Neural progenitor cell (in vitro differentiated cells): ENCODE measurements around the gene ARL15. TPM values are rescaled to one million over a fixed set of nuclear protein-coding genes. Genes with fewer than 3 reads are reported as not detected.

Source experiments
- DNase-seq: peaks from one replicate; pipeline ENCODE4 v3.0.0-alpha.2; 2016; ENCODE audit warnings: low spot score
- H2AFZ ChIP-seq: fragments of 200-600 bp; sonication (generic); replicated peaks from 2 replicates; pipeline ENCODE4 v1.6.1; 2016; ENCODE audit warnings: antibody characterized with exemption
- H3F3A ChIP-seq: fragments of 200-600 bp; sonication (generic); 2 replicates; pipeline ENCODE4 v1.6.1; 2016; ENCODE audit warnings: antibody characterized with exemption, low read depth
- H3K27ac ChIP-seq: fragments of 200-600 bp; sonication (generic); 2 replicates; pipeline ENCODE4 v1.5.1; 2016; ENCODE audit warnings: mild to moderate bottlenecking
- H3K27me3 ChIP-seq: fragments of 200-600 bp; sonication (generic); 2 replicates; pipeline ENCODE4 v1.6.1; 2016; ENCODE audit warnings: mild to moderate bottlenecking, moderate library complexity
- H3K36me3 ChIP-seq: fragments of 200-600 bp; sonication (generic); 2 replicates; pipeline ENCODE4 v1.5.1; 2016
- H3K4me1 ChIP-seq: fragments of 200-600 bp; sonication (generic); 2 replicates; pipeline ENCODE4 v1.6.1; 2016; ENCODE audit warnings: mixed run types
- H3K4me2 ChIP-seq: fragments of 200-600 bp; sonication (generic); 2 replicates; pipeline ENCODE4 v1.6.1; 2016
- H3K4me3 ChIP-seq: fragments of 200-600 bp; sonication (generic); 2 replicates; pipeline ENCODE4 v1.5.1; 2016
- H3K79me2 ChIP-seq: fragments of 200-600 bp; sonication (generic); 2 replicates; pipeline ENCODE4 v1.6.1; 2016; ENCODE audit warnings: low read depth
- H3K9ac ChIP-seq: fragments of 200-600 bp; sonication (generic); 2 replicates; pipeline ENCODE4 v1.6.1; 2016
- H3K9me3 ChIP-seq: fragments of 200-600 bp; sonication (generic); 2 replicates; pipeline ENCODE4 v1.5.1; 2016; ENCODE audit warnings: low read depth
- H4K20me1 ChIP-seq: fragments of 200-600 bp; sonication (generic); 2 replicates; pipeline ENCODE4 v1.6.1; 2016; ENCODE audit warnings: low read depth
- H3K27ac Mint-ChIP-seq: 3 replicates; pipeline ENCODE4 v1.8.0; 2021; ENCODE audit warnings: mixed read lengths
- H3K27me3 Mint-ChIP-seq: 2 replicates; pipeline ENCODE4 v1.8.0; 2022; ENCODE audit warnings: low read depth, mild to moderate bottlenecking, inconsistent platforms, moderate library complexity, mixed read lengths; ENCODE audit not compliant: insufficient read depth
- H3K36me3 Mint-ChIP-seq: 3 replicates; pipeline ENCODE4 v1.8.0; 2021; ENCODE audit warnings: mixed read lengths
- H3K4me1 Mint-ChIP-seq: 3 replicates; pipeline ENCODE4 v1.8.0; 2021; ENCODE audit warnings: mixed read lengths
- H3K4me3 Mint-ChIP-seq: 3 replicates; pipeline ENCODE4 v1.8.0; 2021; ENCODE audit warnings: mild to moderate bottlenecking, moderate library complexity, mixed read lengths
- H3K9me3 Mint-ChIP-seq: 3 replicates; pipeline ENCODE4 v1.8.0; 2020; ENCODE audit warnings: mixed read lengths
- CTCF ChIP-seq: fragments of 200-600 bp; sonication (generic); IDR thresholded peaks from 2 replicates; pipeline ENCODE4 v1.5.1; 2017; ENCODE audit warnings: antibody characterized with exemption, mild to moderate bottlenecking
- EZH2 ChIP-seq: fragments of 200-600 bp; sonication (generic); IDR thresholded peaks from 2 replicates; pipeline ENCODE4 v1.6.1; 2017; ENCODE audit warnings: antibody characterized with exemption, mild to moderate bottlenecking, moderate library complexity
- EZH2phosphoT487 ChIP-seq: fragments of 200-600 bp; sonication (generic); IDR thresholded peaks from 2 replicates; pipeline ENCODE4 v1.6.1; 2017; ENCODE audit warnings: antibody characterized with exemption
- total RNA-seq: library from RNA; depleted of rRNA; stranded (reverse); fragments of >200 nt; gene quantifications from 2 replicates; pipeline ENCODE4 v1.2.3, GENCODE V29; 2015; ENCODE audit warnings: low replicate concordance

The ARL15 gene
- total RNA-seq, 1 donor from 2014 or later, result 39.1 TPM

- Mint-ChIP-seq H3K4me1 (peaks cover 36% of the 10 kb centered on the region), H3K36me3 (no peaks in the 10 kb centered on the region), H3K9me3 (peaks cover 7% of the 10 kb centered on the region), H3K4me3 (no peak overlapping the region), H3K27me3 (peaks cover 2% of the 10 kb centered on the region), H3K27ac (no peak overlapping the region)
- H3K9ac ChIP-seq, result no peak overlapping the region
- H3K27ac ChIP-seq, result no peak overlapping the region
- H3K9me3 ChIP-seq, result no peaks in the 10 kb centered on the region
- peaks cover 17% of the 10 kb centered on the region for H3F3A ChIP-seq
- peaks cover 41% of the 10 kb centered on the region for H3K4me1 ChIP-seq
- H3K27me3 ChIP-seq, result no peaks in the 10 kb centered on the region
- TF ChIP-seq EZH2 (no peak), EZH2phosphoT487 (no peak), CTCF (no peak)
- peaks cover 13% of the 10 kb centered on the region for H4K20me1 ChIP-seq
- no peak for DNase-seq
- H3K4me2 ChIP-seq, result no peak overlapping the region
- peaks cover 5% of the 10 kb centered on the region for H3K36me3 ChIP-seq
- peaks cover 23% of the 10 kb centered on the region for H3K79me2 ChIP-seq
- H3K4me3 ChIP-seq, result no peak overlapping the region
- H2AFZ ChIP-seq, result no peak overlapping the region
Observed at GRCh38 chr5:54184806-54185205, 125.6 kb downstream of the ARL15 start.

GRCh38 chr5:54180630-54181031 is 129.7 kb downstream of the ARL15 start:
- Histone ChIP-seq H3K36me3 (peaks cover 5% of the 10 kb centered on the region), H3K79me2 (peaks cover 15% of the 10 kb centered on the region), H2AFZ (no peak overlapping the region), H3K27me3 (no peaks in the 10 kb centered on the region), H4K20me1 (peaks cover 17% of the 10 kb centered on the region), H3K4me1 (peaks cover 54% of the 10 kb centered on the region), H3K9me3 (no peaks in the 10 kb centered on the region), H3K4me2 (peak overlapping the region; percentile 64), H3K4me3 (peak overlapping the region; percentile 2), H3K9ac (no peak overlapping the region), H3F3A (peaks cover 37% of the 10 kb centered on the region), H3K27ac (peak overlapping the region; percentile 91)
- Mint-ChIP-seq H3K27ac (peak overlapping the region; percentile 78), H3K36me3 (peaks cover 2% of the 10 kb centered on the region), H3K27me3 (peaks cover 2% of the 10 kb centered on the region), H3K9me3 (peaks cover 10% of the 10 kb centered on the region), H3K4me1 (peaks cover 38% of the 10 kb centered on the region), H3K4me3 (peak overlapping the region; percentile 49)
- TF ChIP-seq EZH2 (no peak), CTCF (no peak), EZH2phosphoT487 (no peak)
- peak; percentile 88 for DNase-seq

- Histone ChIP-seq H3K36me3 (peaks cover 5% of the 10 kb centered on the region), H3K9ac (no peak overlapping the region), H3K4me1 (peaks cover 54% of the 10 kb centered on the region), H3K27me3 (no peaks in the 10 kb centered on the region), H2AFZ (no peak overlapping the region), H3K27ac (no peak overlapping the region), H3K79me2 (peaks cover 8% of the 10 kb centered on the region), H3F3A (peaks cover 37% of the 10 kb centered on the region), H4K20me1 (peaks cover 17% of the 10 kb centered on the region), H3K4me2 (peak overlapping the region; percentile 64), H3K4me3 (no peak overlapping the region), H3K9me3 (no peaks in the 10 kb centered on the region)
- DNase-seq, result no peak
- no peak overlapping the region for H3K27ac Mint-ChIP-seq
- TF ChIP-seq EZH2phosphoT487, result no peak
- peaks cover 38% of the 10 kb centered on the region for H3K4me1 Mint-ChIP-seq
- peaks cover 8% of the 10 kb centered on the region for H3K9me3 Mint-ChIP-seq
- peaks cover 2% of the 10 kb centered on the region for H3K36me3 Mint-ChIP-seq
- H3K27me3 Mint-ChIP-seq, result peaks cover 2% of the 10 kb centered on the region
- H3K4me3 Mint-ChIP-seq, result no peak overlapping the region
Observed at GRCh38 chr5:54178991-54179390, 131.4 kb downstream of the ARL15 start.

GRCh38 chr5:54178207-54178606 is 132.2 kb downstream of the ARL15 start:
- Mint-ChIP-seq H3K36me3 (peaks cover 2% of the 10 kb centered on the region), H3K27ac (no peak overlapping the region), H3K27me3 (peaks cover 2% of the 10 kb centered on the region), H3K4me3 (no peak overlapping the region), H3K4me1 (peaks cover 38% of the 10 kb centered on the region), H3K9me3 (peaks cover 13% of the 10 kb centered on the region)
- Histone ChIP-seq H3K79me2 (peaks cover 8% of the 10 kb centered on the region), H3K9me3 (no peaks in the 10 kb centered on the region), H3F3A (peaks cover 37% of the 10 kb centered on the region), H3K4me3 (no peak overlapping the region), H3K36me3 (peaks cover 5% of the 10 kb centered on the region), H2AFZ (no peak overlapping the region), H3K27ac (no peak overlapping the region), H3K4me1 (peaks cover 54% of the 10 kb centered on the region), H3K4me2 (no peak overlapping the region), H3K27me3 (no peaks in the 10 kb centered on the region), H3K9ac (no peak overlapping the region), H4K20me1 (peaks cover 17% of the 10 kb centered on the region)
- no peak for TF ChIP-seq EZH2
- no peak for DNase-seq
